HG03571 (cell line): ENCODE data around the gene TEDC1.

Experiments
- ATAC-seq: cut with Tn5 transposase; IDR thresholded peaks from one replicate; pipeline ENCODE4 v1.9.1; 2021; ENCODE audit not compliant: unreplicated experiment

The TEDC1 gene, protein sequence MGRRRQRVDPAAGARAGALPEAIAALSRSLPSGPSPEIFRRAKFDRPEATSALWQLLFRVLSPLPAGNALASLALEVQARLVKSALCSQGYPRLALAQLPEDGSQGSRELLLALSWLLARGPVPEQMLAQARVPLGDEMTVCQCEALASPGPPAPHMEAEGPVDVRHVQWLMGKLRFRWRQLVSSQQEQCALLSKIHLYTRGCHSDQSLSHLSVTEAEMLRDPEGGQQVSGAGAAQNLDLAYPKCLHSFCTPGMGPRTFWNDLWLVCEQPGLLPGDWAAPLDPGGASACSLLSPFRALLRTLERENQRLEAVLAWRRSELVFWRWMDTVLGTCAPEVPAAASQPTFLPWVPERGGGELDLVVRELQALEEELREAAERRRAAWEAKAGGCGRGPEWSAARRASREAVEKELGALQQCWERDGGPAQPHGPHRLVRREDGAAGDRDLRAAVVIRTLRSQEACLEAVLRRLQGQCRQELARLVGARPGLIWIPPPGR

DNA sequence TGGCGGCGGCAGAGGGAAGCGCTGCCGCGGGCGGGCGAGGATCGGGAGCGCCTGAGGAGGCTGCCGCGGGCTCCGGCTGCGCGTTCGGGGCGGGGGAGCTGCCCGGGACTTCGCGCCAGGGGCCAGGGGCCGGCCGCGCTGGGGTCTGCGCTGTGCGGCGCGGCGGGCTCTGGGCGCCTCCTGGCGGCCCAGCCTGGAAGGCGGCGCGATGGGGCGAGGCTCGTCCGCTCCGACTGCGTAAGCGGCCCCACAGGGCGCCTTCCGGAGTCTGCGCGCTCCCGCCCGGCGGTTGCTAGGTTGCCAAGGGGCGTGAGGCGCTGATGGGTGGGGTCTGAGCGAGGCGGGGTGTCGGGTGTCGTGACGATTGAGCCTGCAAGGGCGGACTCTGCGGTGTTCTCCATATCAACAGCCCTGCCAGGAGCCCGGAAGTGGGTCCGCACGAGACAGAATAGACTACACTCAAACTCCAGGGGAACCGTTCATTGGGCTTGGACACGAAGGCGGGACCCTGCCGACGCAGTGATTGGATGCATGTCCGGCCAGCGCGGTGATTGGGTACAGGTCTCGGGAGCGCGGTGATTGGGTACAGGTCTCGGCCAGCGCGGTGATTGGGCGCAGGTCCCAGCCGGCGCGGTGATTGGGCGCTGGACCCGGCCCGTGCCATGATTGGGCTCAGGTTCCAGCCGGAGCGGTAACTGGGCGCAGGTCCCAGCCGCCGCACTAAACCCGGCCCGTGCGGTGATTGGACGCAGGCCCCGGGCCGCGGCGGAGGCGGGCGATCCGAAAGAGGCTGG, at the start of gene TEDC1:
TEDC1 (plus strand) TSS at position 675 of the 794 bp plus-strand sequence. CDS start 130 bp downstream, outside the sequence.
- ATAC-seq: peak; percentile 58

DNA sequence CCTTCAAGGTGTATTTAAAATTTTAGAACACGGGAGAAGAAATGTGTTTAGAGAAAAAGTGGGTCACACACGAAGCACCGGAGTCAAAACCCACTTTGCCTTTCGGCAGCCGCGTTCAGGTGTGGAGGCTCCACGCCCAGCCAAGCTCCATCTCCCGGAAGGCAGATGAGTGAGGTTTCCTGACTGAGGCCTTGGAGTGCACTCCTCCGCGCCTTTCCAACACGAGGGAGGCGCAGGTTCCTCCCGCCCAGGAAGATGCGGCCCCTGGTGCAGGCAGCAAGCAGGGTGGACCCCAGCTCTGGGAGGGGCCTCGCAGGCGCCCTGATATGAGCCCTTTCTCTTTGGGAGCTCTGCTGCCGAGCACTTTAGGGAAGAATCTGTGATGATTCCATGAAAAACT, 48.9 kb upstream of the TEDC1 start:
- no peak for ATAC-seq

DNA sequence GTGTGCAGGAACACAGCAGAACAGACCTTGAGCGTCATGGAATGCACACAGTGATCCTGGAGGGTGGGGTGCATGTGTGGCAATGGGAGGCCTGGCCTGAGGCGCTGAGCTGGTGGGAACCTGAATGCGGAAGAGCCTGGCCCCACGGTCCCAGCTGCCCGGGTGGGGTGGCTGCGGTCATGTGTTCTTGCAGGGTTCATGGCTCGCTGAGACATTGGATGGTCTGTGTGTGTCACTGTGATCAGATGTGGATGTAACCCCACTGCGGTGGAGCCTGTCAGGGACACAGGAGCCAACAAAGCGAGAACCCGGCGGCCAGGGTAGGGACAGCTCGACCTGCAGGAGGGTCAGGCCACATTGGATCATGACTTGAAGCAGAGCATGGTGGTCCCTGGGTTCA, 48.2 kb upstream of the TEDC1 start:
- ATAC-seq: no peak

DNA sequence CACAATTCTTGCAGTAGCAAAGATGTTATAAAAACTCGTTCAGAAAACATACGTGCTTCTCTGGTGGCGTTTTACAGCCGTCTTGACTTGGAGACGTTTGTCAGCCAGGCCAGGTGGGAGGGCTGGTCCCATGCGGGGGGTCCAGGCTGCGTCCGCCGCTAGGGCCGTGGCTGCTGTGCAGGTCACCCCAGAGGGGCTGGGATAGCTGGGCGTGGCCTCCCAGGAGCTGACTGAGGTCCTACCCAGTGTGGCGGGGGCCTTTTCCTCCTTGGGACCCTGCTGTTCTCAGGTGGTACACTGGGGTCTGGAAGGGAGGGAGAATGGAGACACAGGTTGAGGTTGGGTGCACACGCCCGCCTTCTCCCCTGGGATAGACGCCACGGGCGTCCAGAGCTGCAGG, 46.2 kb upstream of the TEDC1 start:
- no peak for ATAC-seq

DNA sequence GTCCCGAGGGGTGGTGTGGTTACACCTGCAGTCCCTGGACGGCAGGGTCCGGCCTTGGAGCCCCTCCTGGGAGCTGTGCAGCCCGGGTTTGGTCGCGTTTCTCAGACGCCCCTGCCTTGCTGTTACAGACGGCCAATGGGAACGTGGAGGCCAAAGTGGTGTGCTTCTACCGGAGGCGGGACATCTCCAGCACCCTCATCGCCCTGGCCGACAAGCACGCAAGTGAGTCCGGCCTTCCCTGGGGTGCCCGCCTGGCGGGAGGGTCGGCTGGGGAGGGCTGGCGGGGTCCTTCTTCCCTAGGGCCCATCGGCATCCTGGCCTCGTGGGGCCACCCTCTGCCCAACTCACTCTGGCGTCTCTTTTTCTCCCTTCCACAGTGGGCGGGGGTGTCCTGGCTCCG, 45.8 kb upstream of the TEDC1 start:
- ATAC-seq: no peak

DNA sequence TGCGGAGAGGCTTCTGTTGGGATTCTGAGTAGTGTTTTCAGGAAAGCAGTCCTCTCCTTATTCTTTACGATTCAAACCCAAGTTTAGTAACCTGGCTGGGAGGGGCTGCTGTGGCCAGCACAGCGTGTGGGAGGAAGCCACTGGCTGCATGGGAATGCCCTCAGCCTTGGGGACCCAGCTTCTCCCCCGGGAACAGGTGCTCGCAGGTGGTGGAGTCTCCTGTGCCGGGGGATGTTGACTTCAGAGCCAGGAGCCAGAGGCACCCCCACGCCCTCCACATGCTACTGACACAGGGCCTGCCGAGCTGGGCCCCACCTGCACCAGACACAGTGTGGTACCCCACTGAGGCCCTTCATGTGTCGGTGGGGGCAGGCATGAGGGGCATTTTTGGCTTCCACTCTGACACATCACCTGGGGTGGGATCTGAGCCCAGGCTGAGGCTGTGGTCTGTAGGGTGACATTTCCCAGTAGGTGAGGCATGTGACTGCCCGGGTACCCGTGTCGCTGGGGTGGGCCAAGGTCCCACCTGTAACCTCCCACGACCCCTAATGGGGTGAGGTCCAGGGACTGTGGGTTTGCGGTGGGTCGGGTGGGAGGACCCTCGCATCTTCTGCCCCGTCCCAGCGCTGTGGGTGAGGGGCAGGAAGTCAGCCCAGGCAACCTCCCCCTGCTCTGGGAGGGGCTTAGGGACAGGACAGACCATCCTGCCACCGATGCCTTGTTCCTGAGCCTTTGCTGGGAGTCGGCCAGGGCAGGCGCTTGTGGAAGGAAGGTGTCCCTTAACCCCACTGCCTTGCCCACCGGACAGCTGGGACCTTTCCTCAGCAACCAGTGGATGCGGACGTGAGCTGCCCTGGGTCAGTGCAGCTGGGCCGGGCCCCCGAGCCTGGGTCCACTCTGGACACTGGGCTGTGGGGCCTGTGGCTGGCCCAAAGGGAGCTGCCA, 44.9 kb upstream of the TEDC1 start:
- ATAC-seq: no peak

DNA sequence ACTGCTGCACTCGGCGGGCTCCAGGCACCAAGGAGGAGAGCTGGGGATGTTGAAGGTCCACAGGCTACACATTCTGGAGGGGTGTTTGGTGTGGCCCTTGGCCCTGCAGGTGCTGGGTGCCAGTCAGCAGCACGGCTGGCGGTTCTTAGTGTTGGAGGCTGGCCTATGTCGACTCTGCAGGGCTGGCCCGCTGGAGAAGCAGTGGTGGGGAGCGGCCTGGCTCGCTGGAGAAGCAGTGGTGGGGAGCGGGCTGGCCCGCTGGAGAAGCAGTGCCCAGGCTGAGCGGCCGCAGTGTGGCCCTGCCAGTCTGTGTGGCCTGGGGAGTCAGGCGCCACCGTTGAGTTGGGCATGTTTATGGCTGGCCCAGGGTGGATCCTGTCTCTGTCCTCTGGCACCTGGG, 44.1 kb upstream of the TEDC1 start:
- no peak for ATAC-seq

DNA sequence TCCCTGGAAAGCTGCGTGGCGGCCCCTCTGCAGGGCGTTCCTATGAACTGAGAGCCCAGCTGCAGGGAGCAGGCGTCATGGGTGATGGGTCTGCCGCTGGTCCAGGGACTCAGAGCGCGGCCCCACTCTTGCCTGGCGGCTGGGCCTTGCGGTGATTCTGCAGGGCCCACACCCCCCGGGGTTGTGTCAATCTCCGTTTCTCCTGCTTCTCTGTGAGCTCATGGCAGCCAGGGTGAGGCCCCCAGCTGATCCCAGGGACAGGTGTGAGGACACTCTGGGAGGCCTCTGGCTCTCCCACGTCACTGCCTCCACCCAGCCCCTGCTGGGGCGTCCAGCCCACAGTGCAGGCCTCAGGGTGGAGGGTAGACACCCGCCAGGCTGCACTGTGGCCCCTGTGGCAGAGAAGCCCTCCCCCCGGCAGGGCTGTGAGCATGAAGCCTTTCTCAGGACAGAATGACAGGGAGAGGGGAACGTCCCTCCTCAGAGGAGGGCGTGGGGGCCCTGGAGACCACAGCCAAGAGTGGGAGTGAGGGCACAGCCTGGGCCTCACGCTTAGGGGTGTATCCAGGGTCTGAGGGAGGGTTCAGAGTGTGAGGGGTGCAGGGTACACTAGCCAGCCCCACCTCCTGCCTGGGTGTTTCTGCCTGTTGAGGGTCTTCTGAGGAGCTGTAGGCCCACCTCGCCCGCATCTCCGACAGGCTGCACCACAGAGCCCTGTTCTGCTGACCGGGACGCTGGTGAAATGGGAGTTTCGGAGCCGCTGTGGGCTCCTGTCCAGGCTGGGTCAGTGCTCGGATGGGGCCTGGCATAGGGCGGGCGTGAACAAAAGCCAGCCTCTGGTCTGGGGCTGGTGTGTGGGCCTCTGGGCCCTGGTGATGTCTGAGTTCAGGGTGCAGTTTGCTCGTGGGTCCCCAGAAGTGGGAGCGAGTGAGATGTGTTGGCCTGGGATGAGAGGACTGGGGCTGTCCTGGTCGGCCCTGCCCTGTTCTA, 43.1 kb upstream of the TEDC1 start:
- no peak for ATAC-seq

DNA sequence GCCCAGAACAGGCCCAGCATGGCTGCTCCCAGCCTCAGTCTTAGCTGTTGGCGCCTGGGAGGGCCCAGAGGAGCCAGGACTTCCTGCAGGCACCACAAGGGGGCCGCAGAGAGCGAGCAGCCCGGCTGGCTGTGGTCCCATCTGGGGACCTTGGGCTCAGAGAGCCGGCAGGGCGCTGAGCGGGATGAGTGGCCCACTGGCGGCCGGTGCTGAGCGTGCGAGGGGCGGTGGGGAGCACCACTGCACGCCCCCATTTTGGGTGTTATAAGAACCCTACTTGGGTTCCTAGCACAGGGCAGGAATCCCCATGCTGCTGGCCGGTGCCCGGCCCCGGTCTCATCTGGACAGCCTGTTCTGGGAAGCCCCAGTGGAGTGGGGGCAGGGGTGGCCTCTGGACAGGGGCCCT, 42.3 kb upstream of the TEDC1 start:
- no peak for ATAC-seq

DNA sequence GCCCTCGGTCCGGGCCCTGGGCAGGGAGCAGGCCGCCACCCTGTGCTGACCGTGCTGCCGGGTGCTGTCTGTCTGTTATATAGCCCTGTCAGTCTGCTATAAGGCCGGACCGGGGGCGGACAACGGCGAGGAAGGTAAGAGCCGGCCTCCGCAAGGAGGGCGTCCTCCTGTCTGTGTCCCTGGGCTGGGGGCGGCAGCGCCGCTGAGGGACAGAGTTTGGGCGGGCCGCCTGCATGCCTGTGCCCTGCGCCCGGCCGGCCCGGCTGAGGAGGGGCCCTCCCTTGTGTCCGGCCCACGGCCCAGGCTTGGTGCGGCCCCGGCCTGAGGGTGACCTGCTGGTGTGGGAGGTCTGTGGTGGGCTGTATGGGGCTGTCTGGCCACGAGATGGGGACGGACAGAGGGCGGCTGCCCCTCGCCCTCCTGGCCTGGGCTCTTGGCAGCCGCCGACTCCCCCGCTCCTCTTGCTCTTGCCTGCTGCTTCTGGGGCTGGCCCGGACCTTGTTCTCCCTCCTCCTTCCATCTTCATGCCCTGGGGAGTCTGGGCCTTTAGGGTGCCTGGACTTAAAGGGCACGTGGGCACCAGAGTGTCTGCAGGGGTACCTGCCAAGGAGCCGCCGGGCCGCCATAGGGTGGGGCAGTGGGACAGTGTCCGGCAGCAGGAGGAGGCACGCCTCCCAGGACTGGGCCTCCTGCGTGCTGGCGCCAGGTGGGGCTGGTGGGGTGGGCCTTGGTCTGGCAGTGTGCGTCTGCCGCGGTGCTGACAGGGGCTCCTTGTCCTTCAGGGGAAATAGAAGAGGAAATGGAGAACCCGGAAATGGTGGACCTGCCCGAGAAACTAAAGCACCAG, 41.5 kb upstream of the TEDC1 start:
- no peak for ATAC-seq

DNA sequence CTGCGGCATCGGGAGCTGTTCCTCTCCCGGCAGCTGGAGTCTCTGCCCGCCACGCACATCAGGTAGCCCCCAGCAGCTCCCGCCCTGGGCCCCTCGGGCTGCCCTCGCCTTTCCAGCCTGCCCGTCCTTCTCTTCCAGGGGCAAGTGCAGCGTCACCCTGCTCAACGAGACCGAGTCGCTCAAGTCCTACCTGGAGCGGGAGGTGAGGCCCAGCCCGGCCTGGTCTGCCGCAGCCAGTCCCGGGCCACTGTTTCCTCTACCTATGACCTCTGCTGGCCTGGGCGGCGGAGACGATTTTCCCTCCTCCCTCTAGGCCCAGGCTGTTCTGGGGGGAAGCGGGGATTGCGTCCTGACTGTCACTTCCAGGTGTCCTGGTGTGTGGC, 40.9 kb upstream of the TEDC1 start:
- ATAC-seq: no peak

DNA sequence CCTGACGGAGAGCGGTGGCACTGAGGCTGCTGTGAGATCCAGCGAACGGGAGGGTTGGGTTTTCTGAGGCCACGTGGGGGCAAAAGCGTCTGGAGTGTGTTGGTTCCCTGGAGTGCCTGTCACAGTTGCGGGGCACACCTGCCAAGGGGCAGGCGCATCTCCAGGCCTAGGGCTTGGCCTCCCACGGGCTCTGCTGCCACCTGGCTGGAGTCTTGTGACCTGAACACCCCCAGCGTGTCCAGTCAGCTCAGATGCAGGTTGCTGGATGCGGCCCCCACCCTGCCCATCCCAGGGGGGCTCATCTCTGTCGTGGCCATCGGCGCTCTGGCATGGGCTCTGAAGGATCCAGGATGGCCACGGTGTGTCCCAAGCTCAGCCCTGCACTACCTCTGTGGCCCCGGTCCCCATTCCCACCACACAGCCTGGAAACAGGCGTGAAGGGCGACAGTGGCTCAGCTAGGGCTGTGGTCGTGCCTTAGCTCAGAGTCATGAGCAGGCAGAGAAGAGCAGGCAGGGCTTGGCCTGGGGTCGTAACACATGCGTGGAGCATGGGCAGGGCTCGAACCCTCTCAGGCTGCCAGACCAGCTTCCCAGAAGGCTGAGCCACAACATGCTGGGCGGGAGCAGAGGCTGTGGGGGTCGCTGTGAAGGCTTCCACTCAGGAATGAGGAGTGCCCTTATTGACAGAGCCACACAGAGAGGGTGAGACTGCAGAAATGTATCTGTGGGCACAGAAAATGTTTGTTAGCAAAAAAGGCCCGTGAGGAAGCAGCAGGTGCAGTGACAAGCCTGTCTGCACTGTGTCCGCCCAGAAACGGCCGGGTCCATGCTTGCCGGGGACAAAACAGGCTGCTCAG, 40.0 kb upstream of the TEDC1 start:
- ATAC-seq: no peak

DNA sequence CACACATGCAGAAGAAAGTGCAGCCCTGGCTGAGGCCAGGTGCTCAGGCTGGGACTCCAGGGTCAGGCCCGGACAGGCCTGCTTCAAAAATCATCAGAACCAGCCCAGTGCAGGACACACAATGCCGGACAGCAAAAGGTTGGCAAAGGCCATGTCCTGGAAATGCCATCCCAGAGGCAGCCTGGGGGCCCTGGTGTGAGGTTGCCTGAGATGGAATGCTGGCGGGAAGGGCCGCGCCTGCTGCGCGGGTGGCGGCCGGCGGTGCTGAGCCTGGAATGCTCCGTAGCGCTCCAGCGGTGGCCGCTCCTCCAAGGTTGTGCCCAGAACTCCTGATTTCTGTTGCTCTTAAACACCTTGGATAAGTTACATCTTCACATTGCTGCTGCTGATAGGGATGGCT, 38.1 kb upstream of the TEDC1 start:
- ATAC-seq: no peak

DNA sequence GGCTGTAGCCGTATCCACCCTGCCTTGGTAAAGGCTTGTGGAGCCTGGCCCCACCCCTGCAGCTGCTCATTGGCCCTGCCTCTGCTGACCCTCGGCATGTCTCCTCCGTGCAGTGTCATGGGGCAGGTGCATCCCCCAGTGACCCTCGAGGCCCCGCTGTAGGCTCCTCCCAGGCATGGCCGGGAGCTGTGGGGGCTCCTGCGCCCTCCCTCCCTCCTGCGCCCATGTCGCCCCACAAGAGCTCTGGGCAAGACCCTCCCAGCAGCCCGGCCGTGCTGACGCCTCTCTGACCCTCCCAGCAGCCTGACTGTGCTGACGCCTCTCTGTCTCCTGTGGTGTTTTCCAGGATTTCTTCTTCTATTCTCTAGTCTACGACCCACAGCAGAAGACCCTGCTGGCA, 37.2 kb upstream of the TEDC1 start:
- ATAC-seq: no peak

DNA sequence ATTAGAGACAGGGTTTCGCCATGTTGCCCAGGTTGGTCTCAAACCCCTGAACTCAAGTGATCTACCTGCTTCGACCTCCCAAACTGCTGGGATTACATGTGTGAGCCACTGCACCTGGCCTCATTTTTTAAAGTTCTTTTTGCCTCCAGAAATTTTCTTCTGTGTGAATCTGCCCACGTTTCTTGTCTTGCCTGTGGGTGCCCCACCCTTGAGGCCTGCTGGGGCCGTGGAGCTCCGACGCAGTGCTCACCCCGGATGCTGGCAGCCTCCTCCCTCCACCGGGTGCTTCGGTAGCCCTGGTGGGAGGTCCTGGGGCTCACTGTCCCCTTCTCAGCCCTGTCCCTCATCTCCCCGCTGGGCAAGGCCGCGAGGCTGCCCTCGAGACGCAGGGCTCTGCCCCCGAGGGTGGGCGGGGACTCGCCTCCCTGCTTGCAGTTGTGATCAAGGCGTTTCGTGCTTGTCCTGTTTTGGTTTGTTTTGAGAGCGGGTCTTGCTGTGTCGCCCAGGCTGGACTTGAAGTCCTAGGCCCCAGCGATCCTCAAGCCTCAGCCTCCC, 35.9 kb upstream of the TEDC1 start:
- ATAC-seq: no peak

DNA sequence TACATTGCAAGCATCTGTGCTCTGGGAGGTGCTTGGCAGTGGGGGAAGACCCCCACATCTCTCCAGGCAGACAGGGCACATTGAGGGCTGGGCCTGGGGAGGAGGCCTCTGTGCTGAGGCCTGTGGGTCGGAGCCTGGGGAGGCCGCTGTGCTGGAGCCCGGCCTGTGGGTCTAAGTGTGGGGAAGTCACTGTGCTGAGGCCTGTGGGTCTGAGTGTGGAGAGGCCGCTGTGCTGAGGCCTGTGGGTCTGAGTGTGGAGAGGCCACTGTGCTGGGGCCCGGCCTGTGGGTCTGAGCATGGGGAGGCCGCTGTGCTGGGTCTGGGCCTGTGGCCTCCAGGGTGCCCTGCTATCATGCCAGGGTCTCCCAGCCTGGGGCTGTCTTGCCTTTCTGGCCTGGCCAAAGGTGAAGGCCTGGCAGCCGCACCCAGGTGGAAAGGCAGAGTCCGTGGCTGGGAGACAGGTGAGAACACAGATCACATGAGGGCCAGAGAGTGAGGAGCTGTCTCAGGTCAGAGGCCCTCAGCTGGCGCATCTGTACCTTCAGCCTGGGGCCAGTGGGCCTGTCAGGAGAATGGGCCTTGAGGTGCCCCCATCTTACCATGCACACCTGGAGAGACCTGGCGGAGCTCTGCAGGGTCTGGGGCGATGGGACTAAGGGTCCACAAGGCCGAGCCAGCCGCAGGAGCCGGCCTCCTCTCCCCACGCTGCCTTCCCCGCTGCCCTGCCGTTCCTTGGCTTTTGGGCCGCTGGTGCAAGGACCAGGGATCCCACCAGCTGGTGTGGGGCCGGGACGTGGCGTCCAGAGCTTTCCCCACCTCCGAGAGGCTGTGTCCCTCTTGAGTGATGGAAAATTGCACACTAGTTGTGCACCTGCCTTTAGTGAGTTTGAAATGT, 35.0 kb upstream of the TEDC1 start:
- ATAC-seq: no peak
